IPS DF 19.7 (cell line): ENCODE data around the gene DIP2C.

Experiments used
- DNase-seq: peaks from one replicate; pipeline ENCODE4 v3.0.0-alpha.2; 2013; ENCODE audit warnings: low read depth, low spot score

Gene DIP2C

DNA sequence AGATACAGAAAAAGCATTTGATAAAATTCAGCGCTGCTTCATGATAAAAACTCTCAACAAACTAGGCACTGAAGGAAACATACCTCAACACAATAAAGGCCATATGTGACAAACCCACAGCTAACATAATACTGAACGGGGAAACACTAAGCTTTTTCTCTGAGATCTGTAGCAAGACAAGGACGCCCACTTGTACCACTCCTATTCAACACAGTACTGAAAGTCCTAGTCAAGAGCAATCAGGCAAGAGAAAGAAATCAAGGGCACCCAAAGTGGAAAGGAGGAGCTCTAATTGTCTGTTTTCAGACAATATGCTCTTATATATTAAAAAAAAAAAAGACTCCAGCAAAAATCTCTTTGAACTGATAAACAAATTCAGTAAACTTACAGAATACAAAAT is 13.3 kb downstream of the DIP2C start:
- no peak for DNase-seq

DNA sequence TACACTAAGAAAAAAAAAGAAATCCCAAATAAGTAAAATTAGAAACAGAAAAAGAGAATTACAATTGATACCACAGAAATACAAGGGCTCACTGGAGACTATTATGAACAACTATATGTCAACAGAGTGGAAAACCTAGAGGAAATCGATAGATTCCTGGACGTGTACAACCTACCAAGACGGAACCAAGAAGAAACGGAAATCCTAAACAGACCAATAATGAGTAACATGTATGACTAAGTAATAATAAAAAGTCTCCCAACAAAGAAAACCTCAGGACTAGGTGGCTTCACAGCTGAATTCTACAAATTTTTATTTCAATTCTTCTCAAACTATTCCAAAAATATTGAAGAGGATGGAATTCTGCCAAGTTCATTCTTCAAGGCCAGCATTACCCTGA is 13.9 kb downstream of the DIP2C start:
- DNase-seq, result no peak

- DNase-seq, result no peak
These were observed 16.0 kb downstream of the DIP2C start for GRCh38 chr10:673492-673891.

- no peak for DNase-seq
These were observed 16.5 kb downstream of the DIP2C start for GRCh38 chr10:672992-673391.

GRCh38 chr10:672203-672602 is 17.3 kb downstream of the DIP2C start:
- no peak for DNase-seq

- no peak for DNase-seq
These were observed 18.5 kb downstream of the DIP2C start for GRCh38 chr10:670990-671389.

DNA sequence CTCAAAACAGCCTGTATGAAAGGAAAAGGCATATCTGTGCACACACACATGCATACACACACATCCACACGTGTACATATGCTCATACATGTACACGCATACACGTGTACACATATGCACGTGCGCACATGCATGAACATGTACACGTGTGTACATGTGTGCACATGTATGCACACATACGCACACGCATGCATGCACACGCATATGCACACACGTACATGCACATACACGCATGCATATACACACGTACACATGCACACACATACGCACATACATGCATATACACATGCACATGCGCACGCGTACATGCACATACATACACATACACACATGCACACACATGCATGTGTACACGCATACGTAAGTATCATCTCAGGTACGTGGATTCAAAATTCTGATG is 19.4 kb downstream of the DIP2C start:
- DNase-seq, result no peak

DNA sequence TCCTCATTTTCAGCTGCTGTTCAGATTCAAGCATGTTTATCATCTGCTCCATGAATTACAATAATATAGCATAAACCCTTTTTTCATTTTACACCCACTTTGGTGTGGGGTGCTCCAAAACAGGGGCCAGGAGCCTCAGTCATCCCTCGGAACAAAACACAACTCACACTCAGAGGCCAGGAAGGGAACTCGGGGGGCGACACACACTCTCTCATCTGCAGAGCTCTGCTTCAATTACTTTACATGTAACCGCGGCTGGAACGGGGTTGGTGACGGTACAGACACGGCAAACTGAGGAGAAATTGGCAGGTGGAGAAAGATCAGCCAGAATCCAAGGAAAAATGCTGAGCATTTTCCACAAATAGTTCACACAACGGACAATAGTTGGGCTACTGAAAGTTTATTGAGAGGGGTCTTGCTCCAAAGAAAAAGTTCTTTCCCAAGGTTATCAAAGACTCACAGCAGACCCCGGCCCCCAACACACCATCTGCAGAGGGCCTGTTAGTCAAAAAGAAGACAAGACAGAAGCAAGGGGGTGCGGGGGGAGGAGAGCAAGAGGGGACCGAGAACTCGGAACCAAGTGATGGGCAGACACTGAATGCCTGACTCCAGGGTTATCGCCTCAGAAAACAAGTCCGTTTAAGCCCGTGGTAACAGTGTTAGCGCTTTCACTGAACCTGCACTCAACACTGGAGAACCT is 20.5 kb downstream of the DIP2C start:
- DNase-seq, result no peak

DNA sequence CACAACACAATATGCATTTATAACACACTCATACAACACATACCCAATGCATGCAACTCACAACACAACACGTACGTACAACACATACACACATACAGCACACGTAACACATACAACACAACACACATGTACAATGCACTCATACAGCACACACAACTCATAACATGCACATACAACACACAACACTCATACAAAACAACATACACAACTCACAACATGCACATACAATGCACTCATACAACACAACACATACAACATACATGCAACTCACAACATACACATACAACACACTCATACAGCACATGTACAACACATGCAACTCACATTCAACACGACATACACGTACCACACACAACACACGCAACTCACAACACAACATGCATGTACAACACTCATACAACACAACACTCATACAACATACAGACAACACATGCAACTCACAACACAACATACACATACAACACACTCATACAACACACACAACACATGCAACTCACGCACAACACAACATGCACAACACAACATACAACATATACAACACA is 21.8 kb downstream of the DIP2C start:
- DNase-seq, result no peak

DNA sequence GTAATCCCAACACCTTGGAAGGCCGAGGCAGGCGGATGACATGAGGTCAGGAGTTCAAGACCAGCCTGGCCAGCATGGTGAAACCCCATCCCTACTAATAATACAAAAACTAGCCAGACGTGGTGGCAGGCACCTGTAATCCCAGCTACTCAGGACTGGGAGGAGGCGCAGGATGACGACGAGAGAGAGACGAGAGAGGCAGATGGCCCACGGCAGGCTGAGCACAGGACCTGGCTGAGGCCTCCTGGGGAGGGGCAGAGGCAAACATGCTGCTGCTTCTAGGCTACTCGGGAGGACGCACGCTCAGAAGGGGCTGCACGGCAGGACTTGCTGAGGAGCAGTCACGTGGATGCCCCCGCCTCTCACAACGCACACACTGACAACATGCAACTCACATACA is 22.4 kb downstream of the DIP2C start:
- no peak for DNase-seq

- no peak for DNase-seq
These were observed 23.0 kb downstream of the DIP2C start for GRCh38 chr10:666237-667012.

GRCh38 chr10:665579-666091 is 23.8 kb downstream of the DIP2C start:
- DNase-seq, result no peak

- DNase-seq, result no peak
These were observed 24.6 kb downstream of the DIP2C start for GRCh38 chr10:664893-665292.

GRCh38 chr10:664301-664700 is 25.2 kb downstream of the DIP2C start:
- DNase-seq, result no peak

- DNase-seq, result no peak
These were observed 25.6 kb downstream of the DIP2C start for GRCh38 chr10:663831-664251.

DNA sequence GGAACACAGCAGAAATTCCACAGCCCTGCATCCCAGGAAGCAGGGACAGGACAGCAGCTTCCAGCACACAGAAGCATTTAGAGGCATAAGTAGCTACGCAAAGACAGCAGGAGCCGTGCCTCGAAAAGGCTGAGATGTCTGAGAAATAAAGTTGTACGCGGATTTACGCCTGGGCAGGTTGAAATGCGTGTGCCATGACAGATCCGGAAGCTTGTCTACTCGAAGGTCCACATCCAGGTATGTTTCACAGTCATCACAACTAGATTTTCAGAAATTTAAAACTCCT is 26.1 kb downstream of the DIP2C start:
- no peak for DNase-seq

- no peak for DNase-seq
These were observed 26.6 kb downstream of the DIP2C start for GRCh38 chr10:662686-663465.

GRCh38 chr10:662223-662605 is 27.3 kb downstream of the DIP2C start:
- DNase-seq, result no peak

- no peak for DNase-seq
These were observed 27.8 kb downstream of the DIP2C start for GRCh38 chr10:661597-662222.

- no peak for DNase-seq
These were observed 28.4 kb downstream of the DIP2C start for GRCh38 chr10:660970-661596.

GRCh38 chr10:660413-660969 is 29.0 kb downstream of the DIP2C start:
- DNase-seq, result no peak
